BLaER1 treated with 17β-estradiol and CSF1 and Interleukin-3, amounts not matched to agents 10 nM and 100 nM (cell line): ENCODE data around the gene DHRS3.

Experiments
- H3K27ac ChIP-seq, 11 experiments: shearing (Covaris generic); formaldehyde crosslinking; 2 replicates each; pipeline ENCODE4 v1.8.1; 2022
- H3K27me3 ChIP-seq, 11 experiments: shearing (Covaris generic); formaldehyde crosslinking; 2 replicates each; pipeline ENCODE4 v1.8.1; 2022
- H3K36me3 ChIP-seq, 11 experiments: shearing (Covaris generic); formaldehyde crosslinking; 2 replicates each; pipeline ENCODE4 v1.8.1; 2022
- H3K4me1 ChIP-seq, 10 experiments: shearing (Covaris generic); formaldehyde crosslinking; 2 replicates each; pipeline ENCODE4 v1.8.1; 2022
- H3K4me2 ChIP-seq, 11 experiments: shearing (Covaris generic); formaldehyde crosslinking; 2 replicates each; pipeline ENCODE4 v1.8.1; 2022
- H3K4me3 ChIP-seq, 10 experiments: shearing (Covaris generic); formaldehyde crosslinking; 2 replicates each; pipeline ENCODE4 v1.8.1; 2022
- H3K9ac ChIP-seq, 11 experiments: shearing (Covaris generic); formaldehyde crosslinking; 2 replicates each; pipeline ENCODE4 v1.8.1; 2022
- H3K9me3 ChIP-seq, 11 experiments: shearing (Covaris generic); formaldehyde crosslinking; replicated peaks in 1 of 11; 2 replicates each; pipeline ENCODE4 v1.8.1; 2022
- H4K20me1 ChIP-seq, 11 experiments: shearing (Covaris generic); formaldehyde crosslinking; 2 replicates each; pipeline ENCODE4 v1.8.1; 2022
- Cebpa-rat ChIP-seq, 11 experiments: shearing (Covaris generic); IDR thresholded peaks; 2 replicates each; pipeline ENCODE4 v1.8.1; 2022

DHRS3 gene

GRCh38 chr1:12555411-12556367 is 62.3 kb downstream of the DHRS3 start:
- Histone ChIP-seq H3K9ac (no peak overlapping the region), H3K36me3 (no peaks in the 10 kb centered on the region), H3K4me1 (peaks cover 6 to 42% (median 35%) of the 10 kb centered on the region in 10 experiments), H3K4me3 (no peak overlapping the region), H3K27me3 (no peaks in the 10 kb centered on the region), H3K4me2 (no peak overlapping the region), H3K9me3 (peaks cover 0 to 16% (median 8%) of the 10 kb centered on the region in 11 experiments; a peak in 11 of 22 replicates), H3K27ac (no peak overlapping the region), H4K20me1 (no peaks in the 10 kb centered on the region)
- peak in 2 of 11 experiments; percentile 41 to 66; a peak in 3 of 22 replicates for TF ChIP-seq Cebpa-rat (IDR thresholded peaks at IDR 0.05)

GRCh38 chr1:12554521-12555305 is 63.3 kb downstream of the DHRS3 start:
- Histone ChIP-seq H3K9me3 (peaks cover 0 to 16% (median 8%) of the 10 kb centered on the region in 11 experiments; a peak in 11 of 22 replicates), H4K20me1 (no peaks in the 10 kb centered on the region), H3K4me3 (no peak overlapping the region), H3K27me3 (no peaks in the 10 kb centered on the region), H3K4me2 (no peak overlapping the region; a peak in 1 of 22 replicates), H3K9ac (no peak overlapping the region), H3K4me1 (peaks cover 9 to 42% (median 36%) of the 10 kb centered on the region in 10 experiments), H3K27ac (no peak overlapping the region), H3K36me3 (no peaks in the 10 kb centered on the region)
- TF ChIP-seq Cebpa-rat (IDR thresholded peaks at IDR 0.05), result no peak

DNA sequence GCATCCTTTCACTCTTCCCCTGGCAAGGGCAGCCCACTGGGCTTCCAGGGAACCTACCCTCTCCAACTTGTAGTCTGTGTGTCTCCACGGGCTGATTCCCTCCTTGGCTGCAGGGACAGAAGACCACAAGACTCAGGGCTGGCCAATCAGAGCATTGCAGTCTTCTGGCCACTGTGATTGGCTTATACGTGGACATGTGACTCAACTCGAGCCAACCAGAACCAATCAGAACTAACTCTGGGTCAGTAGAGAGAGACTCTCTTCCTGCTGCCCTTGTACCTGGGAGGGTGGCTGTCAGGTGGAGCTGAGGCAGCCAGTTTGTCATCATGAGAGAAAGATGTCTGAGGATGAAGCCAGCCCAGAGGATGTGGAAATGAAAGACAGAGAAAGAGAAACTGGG is 64.0 kb downstream of the DHRS3 start:
- no peak overlapping the region for H3K4me3 ChIP-seq
- no peak overlapping the region for H3K9ac ChIP-seq
- H4K20me1 ChIP-seq, result no peaks in the 10 kb centered on the region
- peaks cover 0 to 16% (median 8%) of the 10 kb centered on the region in 11 experiments; a peak in 11 of 22 replicates for H3K9me3 ChIP-seq
- peaks cover 15 to 46% (median 36%) of the 10 kb centered on the region in 10 experiments for H3K4me1 ChIP-seq
- no peaks in the 10 kb centered on the region for H3K36me3 ChIP-seq
- no peaks in the 10 kb centered on the region for H3K27me3 ChIP-seq
- TF ChIP-seq Cebpa-rat (IDR thresholded peaks at IDR 0.05), result no peak
- no peak overlapping the region for H3K4me2 ChIP-seq
- no peak overlapping the region for H3K27ac ChIP-seq

DNA sequence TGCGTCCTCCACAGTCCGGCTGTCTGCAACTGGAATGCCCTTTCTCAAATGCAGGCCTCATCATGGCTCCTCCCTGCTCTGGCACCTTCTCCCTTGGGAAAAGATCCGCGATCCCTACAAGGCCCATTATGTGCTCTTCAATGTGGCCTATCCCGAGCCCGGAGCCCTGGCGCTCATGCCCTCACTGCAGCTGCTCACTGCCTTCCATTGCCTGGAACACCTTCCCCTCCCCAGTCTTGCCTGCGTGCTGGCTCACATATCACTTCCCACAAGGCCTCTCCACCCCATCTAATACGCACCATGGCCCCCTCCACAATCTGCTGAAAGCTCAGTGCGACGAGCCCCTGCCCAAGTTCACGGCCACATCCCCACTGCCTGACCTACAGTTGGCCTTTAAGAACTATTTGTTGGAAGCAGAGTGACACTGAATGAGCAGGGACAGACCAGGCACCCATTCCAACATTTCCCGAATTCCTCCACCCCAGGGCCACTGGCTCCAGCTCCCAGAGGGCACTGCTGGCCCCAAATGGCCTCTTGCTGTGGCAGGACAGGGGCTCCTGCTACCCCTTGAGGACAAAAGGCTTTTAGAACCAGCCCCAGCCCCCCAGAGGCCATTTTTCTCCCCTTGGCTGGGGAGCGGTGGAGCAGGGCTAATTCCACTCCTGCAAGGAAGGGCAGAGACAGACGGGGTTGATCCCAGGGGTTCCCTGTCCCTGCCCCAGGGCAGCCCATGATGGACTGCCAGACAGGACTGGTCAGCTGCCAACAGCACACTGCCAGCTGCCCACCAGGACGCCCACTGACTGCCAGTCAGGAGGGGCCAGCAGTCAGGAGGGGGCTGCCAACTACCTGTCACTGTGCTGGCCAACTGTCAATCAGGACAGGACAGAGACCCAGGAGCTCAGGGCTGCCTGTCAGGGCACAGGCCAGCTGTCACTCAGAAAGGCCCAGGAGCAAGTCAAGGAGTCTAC is 64.8 kb downstream of the DHRS3 start:
- TF ChIP-seq Cebpa-rat (IDR thresholded peaks at IDR 0.05), result no peak
- H3K9me3 ChIP-seq, result peaks cover 0 to 12% (median 8%) of the 10 kb centered on the region in 11 experiments; a peak in 11 of 22 replicates
- H3K4me2 ChIP-seq, result no peak overlapping the region
- H3K36me3 ChIP-seq, result no peaks in the 10 kb centered on the region
- H3K4me1 ChIP-seq, result peaks cover 15 to 48% (median 37%) of the 10 kb centered on the region in 10 experiments
- no peak overlapping the region for H3K27ac ChIP-seq
- no peak overlapping the region for H3K9ac ChIP-seq
- no peaks in the 10 kb centered on the region; a peak in 1 of 22 replicates for H4K20me1 ChIP-seq
- no peak overlapping the region for H3K4me3 ChIP-seq
- H3K27me3 ChIP-seq, result no peaks in the 10 kb centered on the region

DNA sequence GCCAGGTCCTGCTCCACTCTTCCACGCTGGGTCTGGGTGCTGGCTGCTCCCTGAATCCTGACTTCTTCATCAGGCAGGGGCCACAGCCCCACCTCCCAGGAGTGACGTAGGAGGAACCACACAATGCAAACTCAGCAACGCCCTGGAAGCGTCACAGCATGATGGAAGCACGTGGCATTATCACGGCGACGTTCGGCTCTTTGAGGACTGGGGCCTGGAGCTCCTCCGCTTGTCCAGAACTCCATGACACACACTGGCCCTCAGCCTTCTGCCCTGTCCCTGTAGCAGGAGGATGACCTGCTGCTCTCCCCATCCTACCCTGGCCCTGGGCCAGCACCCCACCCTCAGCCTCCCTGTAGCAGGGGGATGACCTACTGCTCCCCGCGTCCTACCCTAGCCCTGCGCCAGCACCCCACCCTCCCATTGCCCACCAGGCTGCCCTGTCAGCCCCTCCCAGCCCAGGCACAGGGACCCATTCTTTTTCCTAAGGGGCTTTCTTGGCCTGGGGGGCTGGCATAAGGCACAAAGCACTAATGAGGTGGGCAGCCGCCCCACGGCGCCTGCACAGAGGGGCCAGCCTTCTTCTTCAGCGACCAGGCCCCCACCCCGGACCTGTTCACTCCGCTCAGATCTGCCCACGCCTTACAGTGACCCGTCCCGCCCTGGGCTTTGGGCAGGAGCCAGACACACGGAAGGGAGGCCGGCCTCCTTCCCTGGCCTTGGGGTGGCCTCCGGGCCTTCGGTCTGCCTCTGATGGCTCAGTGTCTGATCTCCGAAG is 65.7 kb downstream of the DHRS3 start:
- H3K4me2 ChIP-seq, result no peak overlapping the region
- no peaks in the 10 kb centered on the region for H3K36me3 ChIP-seq
- H3K27ac ChIP-seq, result no peak overlapping the region
- no peak overlapping the region for H3K9ac ChIP-seq
- H3K9me3 ChIP-seq, result peaks cover 0 to 3% (median under 1%) of the 10 kb centered on the region in 11 experiments; a peak in 9 of 22 replicates
- H3K4me3 ChIP-seq, result no peak overlapping the region
- no peak for TF ChIP-seq Cebpa-rat (IDR thresholded peaks at IDR 0.05)
- H3K4me1 ChIP-seq, result peaks cover 15 to 54% (median 41%) of the 10 kb centered on the region in 10 experiments
- H3K27me3 ChIP-seq, result no peaks in the 10 kb centered on the region
- no peaks in the 10 kb centered on the region; a peak in 1 of 22 replicates for H4K20me1 ChIP-seq

DNA sequence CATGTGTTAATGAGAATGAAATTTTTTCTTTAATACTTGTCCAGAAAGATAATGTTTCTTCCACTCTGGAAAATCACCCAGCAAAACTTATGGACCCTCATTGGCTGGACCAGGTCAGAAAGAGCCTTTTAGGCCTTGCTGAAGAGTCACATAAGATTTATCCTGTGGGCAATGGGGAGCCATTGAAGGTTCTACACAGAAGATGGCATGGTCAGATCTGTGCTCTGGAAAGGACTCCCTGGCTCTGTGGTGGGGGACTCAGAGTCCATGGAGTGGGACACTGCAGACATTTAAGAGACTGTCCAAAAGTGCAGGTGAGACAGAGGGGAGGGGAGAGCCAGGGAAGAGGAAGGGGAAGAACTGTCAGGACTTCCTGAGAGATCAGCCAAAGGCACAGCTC is 66.4 kb downstream of the DHRS3 start:
- Histone ChIP-seq H3K4me3 (no peak overlapping the region), H3K9ac (no peak overlapping the region), H3K4me1 (peaks cover 9 to 54% (median 41%) of the 10 kb centered on the region in 10 experiments), H3K9me3 (no peaks in the 10 kb centered on the region; a peak in 1 of 22 replicates), H4K20me1 (no peaks in the 10 kb centered on the region; a peak in 1 of 22 replicates), H3K36me3 (no peaks in the 10 kb centered on the region), H3K27me3 (no peaks in the 10 kb centered on the region), H3K27ac (no peak overlapping the region), H3K4me2 (no peak overlapping the region)
- no peak for TF ChIP-seq Cebpa-rat (IDR thresholded peaks at IDR 0.05)

DNA sequence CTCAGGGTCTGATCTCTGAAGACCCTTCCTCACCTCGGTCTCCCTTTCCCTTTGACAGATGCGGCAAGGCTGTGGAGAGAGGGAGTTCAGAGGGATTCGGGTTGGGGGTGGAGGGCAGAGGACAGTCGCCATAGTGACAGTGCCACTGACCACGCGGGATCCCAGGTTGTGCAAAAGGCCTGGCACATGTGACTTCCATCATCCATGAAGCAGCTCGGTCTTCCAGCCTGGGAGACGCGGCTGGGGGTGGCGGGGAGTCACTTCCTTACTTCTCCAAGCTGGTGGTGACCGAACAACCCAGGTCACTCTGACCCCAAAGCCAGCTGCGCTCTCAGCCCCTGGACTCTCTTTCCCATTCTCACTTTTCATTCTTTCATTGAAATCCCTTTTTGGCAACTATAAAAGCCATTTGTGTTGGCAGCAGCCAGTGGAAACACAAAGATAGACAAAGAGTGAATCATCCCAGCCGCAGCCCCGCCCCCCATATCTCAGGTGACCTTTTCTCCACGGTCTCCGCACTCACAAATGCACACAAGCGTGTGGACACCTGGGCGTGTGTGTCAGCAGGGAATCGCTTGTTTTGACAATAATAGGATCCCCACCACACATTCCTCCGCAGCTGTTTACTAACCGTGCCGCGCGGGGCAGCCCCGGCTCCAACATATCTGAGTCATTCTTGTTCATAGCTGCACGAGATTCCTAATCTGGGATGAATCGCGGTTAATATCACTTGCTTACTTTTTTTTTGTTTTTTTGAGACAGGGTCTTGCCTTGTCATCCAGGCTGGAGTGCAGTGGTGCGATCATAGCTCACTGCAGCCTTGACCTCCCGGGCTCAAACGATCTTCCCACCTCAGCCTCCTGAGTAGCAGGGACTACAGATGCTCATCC is 68.3 kb downstream of the DHRS3 start:
- peaks cover 15 to 62% (median 54%) of the 10 kb centered on the region in 10 experiments for H3K4me1 ChIP-seq
- no peak for TF ChIP-seq Cebpa-rat (IDR thresholded peaks at IDR 0.05)
- no peak overlapping the region for H3K4me3 ChIP-seq
- H3K9me3 ChIP-seq, result no peaks in the 10 kb centered on the region; a peak in 1 of 22 replicates
- no peaks in the 10 kb centered on the region for H3K36me3 ChIP-seq
- H4K20me1 ChIP-seq, result no peaks in the 10 kb centered on the region; a peak in 1 of 22 replicates
- H3K4me2 ChIP-seq, result peak overlapping the region; percentile 46 to 76 (median 65)
- peak overlapping the region in 4 of 11 experiments; percentile 5 to 40 (median 22); a peak in 6 of 22 replicates for H3K27ac ChIP-seq
- no peaks in the 10 kb centered on the region for H3K27me3 ChIP-seq
- no peak overlapping the region for H3K9ac ChIP-seq
